HCT116 (cell line): ENCODE data around the gene RFTN1. TPM values are rescaled to one million over a fixed set of nuclear protein-coding genes. Genes with fewer than 3 reads are reported as not detected.

Experiments
- ATAC-seq: fragments of 200-7000 bp; cut with Tn5 transposase; 2 replicates; pipeline ENCODE4 v1.9.1; 2020; ENCODE audit warnings: mild to moderate bottlenecking, moderate library complexity
- BruUV-seq: library from RNA; stranded (reverse); fragments of 400-500 nt; replicated peaks from 2 replicates; lab custom pipeline; 2021; lab: Mats Ljungman, UMichigan
- CTCF ChIA-PET: fragments of 300-600 bp; sonication (Branson Sonifier 250); formaldehyde crosslinking; loops from one replicate; lab custom pipeline; 2021; ENCODE audit warnings: antibody characterized with exemption; lab: Charles Lee
- POLR2A ChIA-PET: fragments of 300-600, 350-600 bp; sonication (Branson Sonifier 250); formaldehyde crosslinking; loops from one replicate; lab custom pipeline; 2021; ENCODE audit warnings: antibody characterized with exemption; lab: Charles Lee
- RAD21 ChIA-PET, 2 experiments: fragments of 300-600 bp; sonication (Branson Sonifier 250); formaldehyde crosslinking; loops; one replicate each; lab custom pipeline; 2023; ENCODE audit warnings: low total read pairs in 2 of 2; ENCODE audit not compliant: uncharacterized antibody in 2 of 2, unreplicated experiment in 2 of 2, low non-redundant PET in 1 of 2; lab: Charles Lee
- DNase-seq: peaks from one replicate; pipeline ENCODE4 v3.0.0-alpha.2; 2010; ENCODE audit warnings: low read depth, low spot score
- H2AFZ ChIP-seq: fragments of 200-600 bp; shearing (Covaris generic), sonication (generic); 2 replicates; pipeline ENCODE4 v1.6.1; 2017; ENCODE audit warnings: low read depth, mixed run types, mixed read lengths, antibody characterized with exemption, low read length; ENCODE audit not compliant: poor library complexity, severe bottlenecking
- H3K27ac ChIP-seq: 2 replicates; pipeline ENCODE4 v1.5.1; 2012; ENCODE audit warnings: low read depth, low read length
- H3K27me3 ChIP-seq: fragments of 200-600 bp; sonication (generic); 2 replicates; pipeline ENCODE4 v1.6.1; 2016; ENCODE audit warnings: mixed run types, low read length, mixed read lengths; ENCODE audit not compliant: insufficient read depth
- H3K36me3 ChIP-seq, 2 experiments: fragments of 200-500 bp in 1 of 2; fragments of 200-600 bp in 1 of 2; sonication (Bioruptor generic) in 1 of 2; sonication (generic) in 1 of 2; 2 replicates each; pipeline versions ENCODE4 v1.5.1 to v1.6.1; 2014 to 2016; ENCODE audit warnings: low read length in 2 of 2, inconsistent platforms in 1 of 2, mixed read lengths in 1 of 2, mixed run types in 1 of 2; ENCODE audit not compliant: insufficient read depth in 2 of 2, control insufficient read depth in 1 of 2
- H3K4me1 ChIP-seq, 2 experiments: fragments of 200-600 bp in 1 of 2; sonication (generic) in 1 of 2; 2 replicates each; pipeline versions ENCODE4 v1.5.1 to v1.6.1; 2012 to 2017; ENCODE audit warnings: low read length in 2 of 2, inconsistent platforms in 1 of 2, mild to moderate bottlenecking in 1 of 2, mixed read lengths in 1 of 2, mixed run types in 1 of 2, moderate library complexity in 1 of 2; ENCODE audit not compliant: insufficient read depth in 2 of 2, control insufficient read depth in 1 of 2
- H3K4me2 ChIP-seq: fragments of 200-600 bp; sonication (generic); 2 replicates; pipeline ENCODE4 v1.6.1; 2017; ENCODE audit warnings: mixed run types, low read length, mixed read lengths
- H3K4me3 ChIP-seq, 2 experiments: fragments of 200-600 bp in 1 of 2; sonication (generic) in 1 of 2; replicated peaks in 1 of 2; 2 replicates each; pipeline ENCODE4 v1.5.1; 2011 to 2016; ENCODE audit warnings: low read length in 2 of 2, control low read depth in 1 of 2, low read depth in 1 of 2, mild to moderate bottlenecking in 1 of 2, mixed read lengths in 1 of 2, mixed run types in 1 of 2
- H3K79me2 ChIP-seq: fragments of 200-600 bp; sonication (generic); 2 replicates; pipeline ENCODE4 v1.6.1; 2017; ENCODE audit warnings: mild to moderate bottlenecking, mixed run types, low read length, moderate library complexity, mixed read lengths; ENCODE audit not compliant: insufficient read depth
- H3K9ac ChIP-seq: fragments of 200-600 bp; sonication (generic); 2 replicates; pipeline ENCODE4 v1.6.1; 2016; ENCODE audit warnings: low read length, mixed read lengths
- H3K9me2 ChIP-seq: fragments of 200-600 bp; sonication (generic), shearing (Covaris generic); 2 replicates; pipeline ENCODE4 v1.6.1; 2017; ENCODE audit warnings: mixed run types, mild to moderate bottlenecking, moderate library complexity; ENCODE audit not compliant: insufficient read depth
- H3K9me3 ChIP-seq, 2 experiments: fragments of 200-500 bp in 1 of 2; fragments of 200-600 bp in 1 of 2; sonication (Bioruptor generic) in 1 of 2; sonication (generic) in 1 of 2; 2 replicates each; pipeline ENCODE4 v1.6.1; 2014 to 2017; ENCODE audit warnings: low read length in 2 of 2, mixed read lengths in 2 of 2, inconsistent platforms in 1 of 2, low read depth in 1 of 2, mild to moderate bottlenecking in 1 of 2, mixed run types in 1 of 2, moderate library complexity in 1 of 2; ENCODE audit not compliant: control insufficient read depth in 1 of 2, insufficient read depth in 1 of 2
- H4K20me1 ChIP-seq: fragments of 200-600 bp; sonication (generic), shearing (Covaris generic); 2 replicates; pipeline ENCODE4 v1.6.1; 2017; ENCODE audit warnings: mixed run types, mild to moderate bottlenecking, moderate library complexity; ENCODE audit not compliant: insufficient read depth
- CBX3 ChIP-seq: IDR thresholded peaks from 2 replicates; pipeline ENCODE4 v1.6.1; 2012; ENCODE audit warnings: low read depth
- CEBPB ChIP-seq: IDR thresholded peaks from 2 replicates; pipeline ENCODE4 v1.6.1; 2012; ENCODE audit warnings: low read depth
- EGR1 ChIP-seq: IDR thresholded peaks from 2 replicates; pipeline ENCODE4 v1.6.1; 2012; ENCODE audit warnings: low read depth
- EZH2 ChIP-seq: fragments of 200-600 bp; sonication (generic); IDR thresholded peaks from 2 replicates; pipeline ENCODE4 v1.6.1; 2017; ENCODE audit warnings: antibody characterized with exemption, mixed run types
- FOSL1 ChIP-seq: IDR thresholded peaks from 2 replicates; pipeline ENCODE4 v1.6.1; 2012; ENCODE audit warnings: low read depth
- JUND ChIP-seq: IDR thresholded peaks from 2 replicates; pipeline ENCODE4 v1.6.1; 2012
- MAX ChIP-seq: IDR thresholded peaks from 2 replicates; pipeline ENCODE4 v1.6.1; 2012
- POLR2A ChIP-seq: IDR thresholded peaks from 2 replicates; pipeline ENCODE4 v1.7.0; 2011; ENCODE audit warnings: borderline replicate concordance; ENCODE audit not compliant: insufficient read depth, insufficient read length; ENCODE audit errors: extremely low read depth
- RAD21 ChIP-seq: IDR thresholded peaks from 2 replicates; pipeline ENCODE4 v1.6.1; 2012; ENCODE audit warnings: low read depth, mild to moderate bottlenecking
- REST ChIP-seq: IDR thresholded peaks from 2 replicates; pipeline ENCODE4 v1.6.1; 2012; ENCODE audit warnings: low read depth
- SRF ChIP-seq: IDR thresholded peaks from 2 replicates; pipeline ENCODE4 v1.6.1; 2012; ENCODE audit warnings: low read depth
- TCF7L2 ChIP-seq: IDR thresholded peaks from 2 replicates; pipeline ENCODE4 v1.7.0; 2011; ENCODE audit warnings: borderline replicate concordance, inconsistent platforms; ENCODE audit not compliant: insufficient read depth, insufficient read length; ENCODE audit errors: extremely low read depth
- ZFX ChIP-seq: fragments of 450-650 bp; IDR thresholded peaks from 2 replicates; pipeline ENCODE4 v1.6.1; 2017
- ZNF274 ChIP-seq: fragments of 200-500 bp; sonication (Bioruptor generic); IDR thresholded peaks from 2 replicates; pipeline ENCODE4 v1.6.1; 2014; ENCODE audit warnings: mild to moderate bottlenecking, low read depth, low read length, inconsistent platforms
- intact Hi-C: fragments of 100-400 bp; cut with micrococcal nuclease; formaldehyde crosslinking; loops from 2 replicates; pipeline ENCODE4 v1.10.0; 2022
- total RNA-seq: library from RNA; stranded (reverse); gene quantifications from one replicate; pipeline ENCODE4 v1.2.1, GENCODE V29; 2021; ENCODE audit not compliant: unreplicated experiment

The RFTN1 gene
- total RNA-seq, 1 experiment from 2014 or later: 3.9 TPM

GRCh38 chr3:16286751-16287543 lies 226.6 kb downstream of the RFTN1 start (continued):
- no peak for TF ChIP-seq CBX3
- no peak for TF ChIP-seq ZNF274
- TF ChIP-seq ZFX: no peak
- no peak for TF ChIP-seq JUND

- Histone ChIP-seq H3K79me2 (no peaks in the 10 kb centered on the region), H3K4me3 (no peak overlapping the region), H3K9ac (no peak overlapping the region), H3K4me1 (no peaks in the 10 kb centered on the region), H4K20me1 (no peaks in the 10 kb centered on the region), H3K9me2 (no peaks in the 10 kb centered on the region), H3K27ac (no peak overlapping the region), H2AFZ (no peak overlapping the region), H3K27me3 (no peaks in the 10 kb centered on the region), H3K36me3 (peaks cover 4 to 10% of the 10 kb centered on the region in 2 experiments; a peak in 2 of 4 replicates), H3K4me2 (no peak overlapping the region), H3K9me3 (no peaks in the 10 kb centered on the region)
- no TSS peak for BruUV-seq
- ATAC-seq (no peak), DNase-seq (no peak)
- ChIA-PET CTCF (no interaction called here), RAD21 (no interaction called here), POLR2A (no interaction called here)
- no peak for TF ChIP-seq RAD21
- TF ChIP-seq EZH2: no peak
- TF ChIP-seq REST: no peak
- no peak for TF ChIP-seq SRF
- TF ChIP-seq ZFX: no peak
- TF ChIP-seq MAX: no peak
- TF ChIP-seq EGR1: no peak
- TF ChIP-seq TCF7L2: no peak
- no peak for TF ChIP-seq CEBPB
- no peak for TF ChIP-seq CBX3
- TF ChIP-seq POLR2A: no peak
- no peak for TF ChIP-seq ZNF274
- no peak for TF ChIP-seq FOSL1
- intact Hi-C loops: no loop called here
These were observed 227.3 kb downstream of the RFTN1 start for GRCh38 chr3:16286161-16286560.
